GM12892 (cell line): ENCODE measurements around the gene PRKACB.

Experiments
- POLR2AphosphoS5 ChIP-seq: IDR thresholded peaks from 2 replicates; pipeline ENCODE4 v1.6.1; 2011; ENCODE audit warnings: low read depth, low read length, control low read depth
- TAF1 ChIP-seq: IDR thresholded peaks from 2 replicates; pipeline ENCODE4 v1.6.1; 2011; ENCODE audit warnings: low read depth, mild to moderate bottlenecking, control low read depth, low read length, borderline replicate concordance

DNA sequence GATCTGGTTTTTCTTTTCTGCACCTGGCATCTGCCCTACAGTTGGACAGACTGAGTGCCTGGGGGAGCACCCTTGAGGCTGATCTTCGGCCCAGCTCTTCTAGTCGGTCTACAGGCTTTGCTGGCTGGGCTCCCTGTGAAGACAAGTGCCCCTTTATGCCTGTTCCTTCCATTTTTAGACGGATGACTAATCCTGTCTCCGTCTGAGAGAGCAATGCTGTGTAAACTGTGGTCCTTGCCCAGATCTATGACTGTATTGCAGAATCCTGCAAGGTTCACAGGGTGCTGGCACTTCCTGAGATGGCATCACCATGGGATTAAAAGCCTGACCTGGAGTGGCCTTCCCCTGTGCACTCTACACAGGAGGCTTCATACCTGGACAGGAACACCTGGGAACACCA, 109.8 kb downstream of the PRKACB start:
- TF ChIP-seq TAF1 (no peak), POLR2AphosphoS5 (no peak)
